ENCODE data around the gene GLIPR1. TPM values are rescaled to one million over a fixed set of nuclear protein-coding genes. Genes with fewer than 3 reads are reported as not detected.

Gene GLIPR1
- total RNA-seq, 1 donor from 2014 or later = 5.8 TPM

DNA sequence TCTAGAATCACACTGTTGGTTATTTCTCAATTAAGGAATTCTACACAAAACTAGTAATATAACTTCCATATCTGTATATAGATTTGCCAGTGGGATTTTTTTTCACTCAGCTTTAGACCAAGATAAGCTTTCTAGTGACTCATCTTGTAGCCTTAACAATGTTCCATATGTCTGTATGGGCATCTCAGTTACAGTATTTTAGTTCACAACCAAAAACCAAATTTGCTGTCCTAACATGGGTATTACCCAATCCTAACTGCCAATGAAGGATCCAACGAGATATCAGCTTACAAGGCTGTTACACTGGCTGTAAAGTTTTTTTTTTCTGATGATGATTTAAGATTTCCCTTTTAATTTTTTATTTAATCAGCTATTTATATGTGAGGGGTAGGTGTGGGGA is 62.4 kb downstream of the GLIPR1 start:
- H3K27me3 ChIP-seq (ENCODE audit: control insufficient read depth, insufficient read depth, low read length) = no peaks in the 10 kb centered on the region
- no peak overlapping the region for H3K4me3 ChIP-seq (ENCODE audit: low read depth, low read length)
- peak; percentile 29 for DNase-seq (ENCODE audit: low read depth)
- no peaks in the 10 kb centered on the region for H3K36me3 ChIP-seq (ENCODE audit: control insufficient read depth, insufficient read depth, low read length)
- no peak for FAIRE-seq
- TF ChIP-seq, protein P1, sequence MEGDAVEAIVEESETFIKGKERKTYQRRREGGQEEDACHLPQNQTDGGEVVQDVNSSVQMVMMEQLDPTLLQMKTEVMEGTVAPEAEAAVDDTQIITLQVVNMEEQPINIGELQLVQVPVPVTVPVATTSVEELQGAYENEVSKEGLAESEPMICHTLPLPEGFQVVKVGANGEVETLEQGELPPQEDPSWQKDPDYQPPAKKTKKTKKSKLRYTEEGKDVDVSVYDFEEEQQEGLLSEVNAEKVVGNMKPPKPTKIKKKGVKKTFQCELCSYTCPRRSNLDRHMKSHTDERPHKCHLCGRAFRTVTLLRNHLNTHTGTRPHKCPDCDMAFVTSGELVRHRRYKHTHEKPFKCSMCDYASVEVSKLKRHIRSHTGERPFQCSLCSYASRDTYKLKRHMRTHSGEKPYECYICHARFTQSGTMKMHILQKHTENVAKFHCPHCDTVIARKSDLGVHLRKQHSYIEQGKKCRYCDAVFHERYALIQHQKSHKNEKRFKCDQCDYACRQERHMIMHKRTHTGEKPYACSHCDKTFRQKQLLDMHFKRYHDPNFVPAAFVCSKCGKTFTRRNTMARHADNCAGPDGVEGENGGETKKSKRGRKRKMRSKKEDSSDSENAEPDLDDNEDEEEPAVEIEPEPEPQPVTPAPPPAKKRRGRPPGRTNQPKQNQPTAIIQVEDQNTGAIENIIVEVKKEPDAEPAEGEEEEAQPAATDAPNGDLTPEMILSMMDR (IDR thresholded peaks at IDR 0.05; ENCODE audit: insufficient read depth, low read length, severe bottlenecking) = no peak

DNA sequence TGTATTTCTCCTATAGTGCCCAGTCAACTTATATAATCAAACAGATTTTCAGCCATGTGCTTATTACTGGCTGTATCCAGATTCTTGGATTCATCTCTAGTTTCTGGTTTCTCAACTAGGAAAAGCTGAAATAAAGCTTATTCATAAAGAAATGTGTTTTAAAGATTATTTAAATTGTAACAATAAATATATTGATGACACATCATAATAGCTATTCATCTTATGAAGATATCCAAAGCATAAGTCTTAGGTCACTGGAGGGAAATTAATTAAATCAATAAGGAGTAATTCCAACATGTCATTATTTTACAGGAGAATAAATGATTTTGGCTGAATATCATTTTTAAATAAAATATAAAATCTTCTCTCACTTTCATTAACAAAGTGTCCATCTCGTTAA is 63.0 kb downstream of the GLIPR1 start:
- no peak for DNase-seq (ENCODE audit: low read depth)
- H3K27me3 ChIP-seq (ENCODE audit: control insufficient read depth, insufficient read depth, low read length) = no peaks in the 10 kb centered on the region
- no peaks in the 10 kb centered on the region for H3K36me3 ChIP-seq (ENCODE audit: control insufficient read depth, insufficient read depth, low read length)
- H3K4me3 ChIP-seq (ENCODE audit: low read depth, low read length) = no peak overlapping the region
- FAIRE-seq = no peak
- TF ChIP-seq, protein P1 (IDR thresholded peaks at IDR 0.05; ENCODE audit: insufficient read depth, low read length, severe bottlenecking) = no peak

DNA sequence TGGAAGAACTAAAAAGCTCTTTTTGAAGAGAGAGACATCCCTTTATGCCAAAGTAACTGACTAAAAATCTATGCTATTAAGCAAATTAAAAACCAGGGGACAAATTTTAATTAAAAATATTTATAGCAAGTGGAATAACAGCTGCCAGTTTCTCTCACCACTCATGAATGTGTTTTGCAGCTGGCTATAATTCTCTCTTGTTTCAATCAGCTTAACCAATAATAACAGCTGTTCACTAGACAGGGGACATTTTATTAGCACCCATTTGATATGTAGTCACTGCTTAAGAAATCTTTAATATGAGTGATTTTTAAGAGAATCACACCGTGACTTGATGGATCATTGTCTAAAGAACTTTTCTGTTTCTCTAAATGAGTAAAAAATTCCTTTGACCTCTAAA is 65.1 kb downstream of the GLIPR1 start:
- no peaks in the 10 kb centered on the region for H3K36me3 ChIP-seq (ENCODE audit: control insufficient read depth, insufficient read depth, low read length)
- TF ChIP-seq, protein P1 (IDR thresholded peaks at IDR 0.05; ENCODE audit: insufficient read depth, low read length, severe bottlenecking) = no peak
- DNase-seq (ENCODE audit: low read depth) = no peak
- H3K4me3 ChIP-seq (ENCODE audit: low read depth, low read length) = no peak overlapping the region
- no peaks in the 10 kb centered on the region for H3K27me3 ChIP-seq (ENCODE audit: control insufficient read depth, insufficient read depth, low read length)
- FAIRE-seq = no peak

DNA sequence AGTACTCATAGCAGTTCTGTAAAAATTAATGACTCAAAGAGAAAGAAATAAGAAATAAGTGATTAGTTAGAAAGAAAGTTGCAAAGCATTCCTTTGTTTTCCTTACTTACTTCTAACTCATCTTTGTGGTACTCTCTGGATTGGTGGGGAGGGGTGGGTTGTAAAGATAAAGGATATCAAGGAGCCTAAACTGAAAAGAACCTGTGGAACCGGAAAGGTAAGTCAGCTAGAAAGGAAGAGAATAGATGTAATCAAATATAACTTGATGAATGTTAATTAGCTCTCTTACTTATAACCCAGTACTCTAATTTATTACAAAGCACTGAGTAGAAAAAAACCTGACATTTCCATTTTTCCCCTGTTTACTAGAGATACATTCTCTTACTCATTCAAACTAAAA is 68.3 kb downstream of the GLIPR1 start:
- Histone ChIP-seq H3K27me3 (ENCODE audit: control insufficient read depth, insufficient read depth, low read length) (no peaks in the 10 kb centered on the region), H3K36me3 (ENCODE audit: control insufficient read depth, insufficient read depth, low read length) (no peaks in the 10 kb centered on the region), H3K4me3 (ENCODE audit: low read depth, low read length) (no peak overlapping the region)
- FAIRE-seq = no peak
- DNase-seq (ENCODE audit: low read depth) = no peak
- TF ChIP-seq, protein P1 (IDR thresholded peaks at IDR 0.05; ENCODE audit: insufficient read depth, low read length, severe bottlenecking) = no peak

DNA sequence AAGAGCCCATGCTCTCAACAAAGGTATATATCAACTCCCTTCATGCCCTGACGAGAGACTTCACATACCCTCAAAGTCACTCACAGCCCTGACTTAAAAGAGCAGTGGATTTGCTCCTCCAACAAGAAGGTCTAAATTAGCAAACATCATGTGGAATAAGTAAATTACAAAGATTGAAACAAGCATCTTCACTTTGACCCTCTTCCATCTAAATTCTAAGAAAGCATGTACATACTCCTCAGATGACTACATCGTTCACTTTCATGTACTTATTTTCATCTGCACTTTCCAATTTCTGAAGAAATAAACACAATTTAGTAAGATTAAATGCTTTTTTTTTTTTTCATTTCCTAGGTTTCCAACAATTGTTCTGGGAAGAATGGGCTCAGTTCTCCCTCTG is 69.4 kb downstream of the GLIPR1 start:
- DNase-seq (ENCODE audit: low read depth) (no peak), FAIRE-seq (no peak)
- TF ChIP-seq, protein P1 (IDR thresholded peaks at IDR 0.05; ENCODE audit: insufficient read depth, low read length, severe bottlenecking) = no peak
- Histone ChIP-seq H3K36me3 (ENCODE audit: control insufficient read depth, insufficient read depth, low read length) (no peaks in the 10 kb centered on the region), H3K27me3 (ENCODE audit: control insufficient read depth, insufficient read depth, low read length) (no peaks in the 10 kb centered on the region), H3K4me3 (ENCODE audit: low read depth, low read length) (no peak overlapping the region)
